GM23248 (cell line): Measurements from ENCODE around the gene ADAM15. TPM values are rescaled to one million over a fixed set of nuclear protein-coding genes. Genes with fewer than 3 reads are reported as not detected.

Experiments used
- DNase-seq: peaks from one replicate; pipeline ENCODE4 v3.0.0-alpha.2; 2015
- H2AFZ ChIP-seq: fragments of 200-600 bp; sonication (generic); 2 replicates; pipeline ENCODE4 v1.6.1; 2016; ENCODE audit warnings: antibody characterized with exemption
- H3F3A ChIP-seq: fragments of 200-600 bp; sonication (generic); 2 replicates; pipeline ENCODE4 v1.6.1; 2016; ENCODE audit warnings: mild to moderate bottlenecking, antibody characterized with exemption, mixed run types; ENCODE audit not compliant: insufficient read depth
- H3K27ac ChIP-seq: fragments of 200-600 bp; sonication (generic); 2 replicates; pipeline ENCODE4 v1.5.1; 2016; ENCODE audit warnings: mild to moderate bottlenecking
- H3K27me3 ChIP-seq: fragments of 200-600 bp; sonication (generic); replicated peaks from 2 replicates; pipeline ENCODE4 v1.6.1; 2016; ENCODE audit warnings: mild to moderate bottlenecking; ENCODE audit not compliant: insufficient read depth
- H3K36me3 ChIP-seq: fragments of 200-600 bp; sonication (generic); 2 replicates; pipeline ENCODE4 v1.6.1; 2016; ENCODE audit warnings: low read depth, mild to moderate bottlenecking
- H3K4me1 ChIP-seq: fragments of 200-600 bp; sonication (generic); 2 replicates; pipeline ENCODE4 v1.6.1; 2016; ENCODE audit warnings: mild to moderate bottlenecking; ENCODE audit not compliant: insufficient read depth
- H3K4me2 ChIP-seq: fragments of 200-600 bp; sonication (generic); one replicate; pipeline ENCODE4 v1.6.1; 2016; ENCODE audit warnings: mild to moderate bottlenecking; ENCODE audit not compliant: unreplicated experiment
- H3K4me3 ChIP-seq: fragments of 200-600 bp; sonication (generic); 2 replicates; pipeline ENCODE4 v1.5.1; 2016; ENCODE audit warnings: mild to moderate bottlenecking
- H3K79me2 ChIP-seq: fragments of 200-600 bp; sonication (generic); 2 replicates; pipeline ENCODE4 v1.6.1; 2016; ENCODE audit warnings: mild to moderate bottlenecking; ENCODE audit not compliant: insufficient read depth
- H3K9ac ChIP-seq: fragments of 200-600 bp; sonication (generic); 2 replicates; pipeline ENCODE4 v1.6.1; 2016; ENCODE audit warnings: mild to moderate bottlenecking
- H3K9me2 ChIP-seq: fragments of 200-600 bp; sonication (generic); 2 replicates; pipeline ENCODE4 v1.6.1; 2016; ENCODE audit warnings: mixed run types, mild to moderate bottlenecking, moderate library complexity; ENCODE audit not compliant: insufficient read depth
- H3K9me3 ChIP-seq: fragments of 200-600 bp; sonication (generic); one replicate; pipeline ENCODE4 v1.6.1; 2017; ENCODE audit warnings: low read depth
- H4K20me1 ChIP-seq: fragments of 200-600 bp; sonication (generic); 2 replicates; pipeline ENCODE4 v1.6.0; 2016; ENCODE audit not compliant: insufficient read depth
- EZH2 ChIP-seq: fragments of 200-600 bp; sonication (generic); IDR thresholded peaks from 2 replicates; pipeline ENCODE4 v1.6.1; 2018; ENCODE audit warnings: antibody characterized with exemption, mild to moderate bottlenecking; ENCODE audit not compliant: insufficient read depth, poor library complexity, severe bottlenecking
- EZH2phosphoT487 ChIP-seq: fragments of 200-600 bp; sonication (generic); IDR thresholded peaks from 2 replicates; pipeline ENCODE4 v1.6.1; 2018; ENCODE audit warnings: antibody characterized with exemption, moderate library complexity, mild to moderate bottlenecking, low read depth; ENCODE audit not compliant: insufficient read depth
- WGBS, 2 experiments: methylation state at CpG; one replicate each; pipeline ENCODE4 v1.1.6; 2015 to 2017; ENCODE audit warnings: low lambda C conversion rate in 2 of 2, low coverage in 1 of 2; ENCODE audit errors: missing lambda C conversion rate in 2 of 2; 5-methylcytosine and 5-hydroxymethylcytosine counted together
- in situ Hi-C: fragments of 300-500 bp; cut with MboI; formaldehyde crosslinking; loops from 2 replicates; pipeline ENCODE4 v1.15.0; 2020
- polyA plus RNA-seq: library from polyadenylated mRNA; unstranded; fragments of >200 nt; fragmentation: Nextera tagmentation; extraction: Ambion mirVana; gene quantifications from 2 replicates; pipeline ENCODE4 v1.2.1, GENCODE V29; 2016
- total RNA-seq: library from RNA; depleted of rRNA; stranded (reverse); fragments of >200 nt; shearing (Covaris generic); gene quantifications from 2 replicates; pipeline ENCODE4 v1.2.3, GENCODE V29; 2014

ADAM15 gene
- total and polyA plus RNA-seq, 2 experiments from 2014 or later: 73.0 to 85.6 TPM

GRCh38 chr1:155009742-155010141 lies 41.4 kb upstream of the ADAM15 start:
- Histone ChIP-seq H3K9ac (no peak overlapping the region), H3F3A (no peaks in the 10 kb centered on the region), H3K27ac (no peak overlapping the region), H3K9me2 (no peaks in the 10 kb centered on the region), H3K27me3 (no peaks in the 10 kb centered on the region), H3K4me3 (no peak overlapping the region), H3K9me3 (no peaks in the 10 kb centered on the region), H3K36me3 (no peaks in the 10 kb centered on the region), H3K4me2 (no peak overlapping the region), H4K20me1 (no peaks in the 10 kb centered on the region), H3K4me1 (peaks cover 14% of the 10 kb centered on the region), H2AFZ (no peak overlapping the region), H3K79me2 (peaks cover 33% of the 10 kb centered on the region)
- in situ Hi-C loops: no loop called here
- 93 to 96% methylated on average over 5 of the region's 5 CpGs for WGBS, 2 experiments
- no peak for DNase-seq
- TF ChIP-seq EZH2: no peak
- TF ChIP-seq EZH2phosphoT487: no peak

GRCh38 chr1:155010211-155010918 lies 40.8 kb upstream of the ADAM15 start:
- TF ChIP-seq EZH2phosphoT487 (no peak), EZH2 (no peak)
- 69 to 80% methylated on average over 5 to 11 of the region's 11 CpGs for WGBS, 2 experiments
- Histone ChIP-seq H4K20me1 (no peaks in the 10 kb centered on the region), H3K27me3 (no peaks in the 10 kb centered on the region), H3K9me3 (no peaks in the 10 kb centered on the region), H3K9ac (no peak overlapping the region), H3K4me2 (no peak overlapping the region), H3K4me1 (peaks cover 7% of the 10 kb centered on the region), H3K27ac (no peak overlapping the region), H3K9me2 (no peaks in the 10 kb centered on the region), H3K4me3 (no peak overlapping the region), H3F3A (no peaks in the 10 kb centered on the region), H3K36me3 (no peaks in the 10 kb centered on the region), H3K79me2 (peaks cover 27% of the 10 kb centered on the region), H2AFZ (no peak overlapping the region)
- no peak for DNase-seq
- in situ Hi-C loops: no loop called here

- no peak for TF ChIP-seq EZH2
- no peak for TF ChIP-seq EZH2phosphoT487
- Histone ChIP-seq H3K79me2 (peaks cover 23% of the 10 kb centered on the region), H3K36me3 (no peaks in the 10 kb centered on the region), H3K9me3 (no peaks in the 10 kb centered on the region), H3K4me3 (no peak overlapping the region), H3K4me2 (no peak overlapping the region), H4K20me1 (no peaks in the 10 kb centered on the region), H3K27me3 (no peaks in the 10 kb centered on the region), H3K9ac (no peak overlapping the region), H3K4me1 (peaks cover under 1% of the 10 kb centered on the region; the same call in 1 of the 2 replicates), H2AFZ (no peak overlapping the region), H3K27ac (no peak overlapping the region), H3F3A (no peaks in the 10 kb centered on the region), H3K9me2 (no peaks in the 10 kb centered on the region)
- no peak for DNase-seq
- WGBS, 2 experiments: 72 to 74% methylated on average over 5 of the region's 5 CpGs
- in situ Hi-C loops: no loop called here
Observed at GRCh38 chr1:155011004-155011416, 40.1 kb upstream of the ADAM15 start.

- H2AFZ ChIP-seq: no peak overlapping the region
- 84 to 89% methylated on average over 3 to 6 of the region's 6 CpGs for WGBS, 2 experiments
- H4K20me1 ChIP-seq: no peaks in the 10 kb centered on the region
- TF ChIP-seq EZH2phosphoT487 (no peak), EZH2 (no peak)
- H3K4me2 ChIP-seq: no peak overlapping the region
- H3K9me2 ChIP-seq: no peaks in the 10 kb centered on the region
- H3K27me3 ChIP-seq: no peaks in the 10 kb centered on the region
- no peaks in the 10 kb centered on the region for H3F3A ChIP-seq
- H3K4me1 ChIP-seq: no peaks in the 10 kb centered on the region
- no peak for DNase-seq
- H3K9ac ChIP-seq: no peak overlapping the region
- H3K4me3 ChIP-seq: no peak overlapping the region
- H3K79me2 ChIP-seq: peaks cover 18% of the 10 kb centered on the region
- H3K9me3 ChIP-seq: no peaks in the 10 kb centered on the region
- H3K36me3 ChIP-seq: no peaks in the 10 kb centered on the region
- no peak overlapping the region for H3K27ac ChIP-seq
- in situ Hi-C loops: no loop called here
Observed at GRCh38 chr1:155011437-155012025, 39.6 kb upstream of the ADAM15 start.
